NCI-H2081 treated with DMSO at 0.1 percent for 48 hours (cell line): ENCODE measurements around the gene PPP1R9B.

ENCODE experiments used
- DNase-seq: peaks from one replicate; lab custom pipeline; 2025; lab: John Stamatoyannopoulos, UW

PPP1R9B gene

DNA sequence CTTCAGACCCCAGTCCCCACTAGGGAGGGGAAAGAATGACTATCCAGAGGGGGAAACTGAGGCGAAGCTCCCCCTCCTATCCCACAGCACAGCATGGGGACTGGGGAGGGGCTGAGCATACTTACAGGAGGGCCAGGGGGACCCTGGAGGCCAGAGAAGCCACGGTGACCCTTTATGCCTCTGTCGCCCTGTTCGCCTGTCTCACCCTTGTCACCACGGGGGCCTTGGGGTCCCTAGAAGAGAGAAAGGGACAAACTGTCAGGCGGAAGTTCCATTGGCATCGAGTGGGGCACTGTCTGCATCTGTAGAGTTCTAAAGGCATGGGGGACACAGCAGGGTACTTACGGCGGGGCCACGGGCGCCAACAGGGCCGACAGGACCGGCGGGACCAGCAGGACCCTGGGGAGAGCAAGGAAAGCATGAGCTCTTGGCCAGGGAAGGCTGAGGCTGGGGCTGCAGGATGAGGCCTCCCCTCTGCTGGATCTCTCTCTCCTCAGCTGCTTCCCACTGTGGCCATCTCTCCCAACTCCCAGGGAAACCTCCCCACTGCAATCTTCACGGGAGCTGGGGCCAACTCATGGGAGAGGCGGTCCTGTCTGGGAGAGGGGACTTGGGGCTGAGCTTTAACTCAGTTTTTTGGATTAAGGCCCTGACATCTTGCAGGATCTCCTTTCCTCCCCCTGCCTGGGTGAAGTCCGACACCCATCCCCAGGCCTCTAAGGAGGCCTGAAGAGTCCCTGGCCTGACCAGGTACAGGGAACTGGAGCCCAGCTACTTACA, 37.5 kb upstream of the PPP1R9B start:
- DNase-seq = no peak

- DNase-seq = no peak
These were observed 36.9 kb upstream of the PPP1R9B start for GRCh38 chr17:50187394-50187725.

- DNase-seq = no peak
These were observed 36.4 kb upstream of the PPP1R9B start for GRCh38 chr17:50186661-50187393.

DNA sequence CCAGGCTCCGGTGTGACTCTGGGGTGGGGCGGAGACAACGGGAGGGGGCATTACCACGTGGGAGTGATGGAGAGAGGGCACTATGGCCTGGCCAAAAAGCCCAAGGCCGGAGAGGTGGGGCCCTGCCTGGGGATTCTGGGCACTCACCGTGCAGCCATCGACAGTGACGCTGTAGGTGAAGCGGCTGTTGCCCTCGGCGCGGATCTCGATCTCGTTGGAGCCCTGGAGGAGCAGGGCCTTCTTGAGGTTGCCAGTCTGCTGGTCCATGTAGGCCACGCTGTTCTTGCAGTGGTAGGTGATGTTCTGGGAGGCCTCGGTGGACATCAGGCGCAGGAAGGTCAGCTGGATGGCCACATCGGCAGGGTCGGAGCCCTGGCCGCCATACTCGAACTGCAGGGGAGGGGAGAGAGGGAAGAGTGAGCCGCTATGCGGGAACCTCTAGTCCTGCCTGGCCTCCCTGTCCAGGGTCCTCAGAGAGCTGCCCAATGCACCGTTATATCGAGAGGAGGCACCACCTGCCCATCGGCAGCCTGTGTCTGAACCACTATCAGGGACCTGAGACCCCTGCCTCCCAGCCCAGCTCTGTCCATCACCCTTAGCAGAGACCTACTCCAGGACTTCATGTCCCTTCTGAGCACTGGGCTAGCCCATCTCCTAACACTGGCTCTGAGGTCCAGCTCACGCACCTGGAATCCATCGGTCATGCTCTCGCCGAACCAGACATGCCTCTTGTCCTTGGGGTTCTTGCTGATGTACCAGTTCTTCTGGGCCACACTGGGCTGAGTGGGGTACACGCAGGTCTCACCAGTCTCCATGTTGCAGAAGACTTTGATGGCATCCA, 35.4 kb upstream of the PPP1R9B start:
- no peak for DNase-seq

DNA sequence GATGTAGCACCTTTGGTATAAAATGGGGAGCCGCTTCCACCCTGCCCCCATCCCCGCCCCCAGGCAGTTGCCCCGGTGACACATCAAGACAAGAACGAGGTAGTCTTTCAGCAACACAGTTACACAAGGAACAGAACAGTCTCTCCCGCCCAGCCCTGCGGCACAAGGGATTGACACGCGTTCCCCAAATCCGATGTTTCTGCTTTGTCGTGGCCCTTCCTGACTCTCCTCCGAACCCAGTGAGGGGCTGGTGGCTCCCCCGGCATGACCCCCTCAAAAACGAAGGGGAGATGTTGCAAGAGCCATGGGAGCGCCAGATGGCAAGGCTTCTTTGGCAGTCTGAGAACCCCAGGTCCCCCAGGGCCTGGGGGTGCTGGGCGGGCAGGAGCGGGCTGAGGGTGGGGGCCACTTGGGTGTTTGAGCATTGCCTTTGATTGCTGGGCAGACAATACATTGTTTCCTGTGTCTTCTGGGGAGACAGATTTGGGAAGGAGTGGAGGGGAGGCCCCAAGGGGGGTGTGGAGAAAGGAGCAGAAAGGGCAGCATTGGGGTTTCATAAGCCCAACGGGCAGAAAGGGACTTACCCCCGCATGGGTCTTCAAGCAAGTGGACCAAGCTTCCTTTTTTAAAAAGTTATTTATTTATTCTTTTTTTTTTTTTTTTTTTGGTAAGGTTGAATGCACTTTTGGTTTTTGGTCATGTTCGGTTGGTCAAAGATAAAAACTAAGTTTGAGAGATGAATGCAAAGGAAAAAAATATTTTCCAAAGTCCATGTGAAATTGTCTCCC, 34.3 kb upstream of the PPP1R9B start:
- DNase-seq = no peak

DNA sequence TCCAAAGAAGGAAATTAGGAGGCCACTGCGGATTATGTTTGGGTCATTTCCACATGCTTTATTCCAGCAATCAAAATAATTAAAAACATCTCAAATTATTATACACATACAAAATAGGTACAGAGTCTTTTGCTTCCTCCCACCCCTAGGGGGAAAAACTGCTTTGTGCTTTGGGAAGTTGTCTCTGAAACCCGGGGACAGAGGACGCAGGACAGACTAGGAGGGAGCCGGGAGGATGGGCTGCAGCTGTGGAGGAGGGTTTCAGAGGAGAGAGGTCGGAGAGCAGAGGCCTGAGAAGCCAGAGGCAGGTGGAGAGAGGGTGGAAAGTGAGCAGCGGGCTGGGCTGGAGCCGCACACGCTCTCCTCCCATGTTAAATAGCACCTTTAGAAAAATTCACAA, 33.6 kb upstream of the PPP1R9B start:
- DNase-seq = no peak

- DNase-seq = no peak
These were observed 33.0 kb upstream of the PPP1R9B start for GRCh38 chr17:50183421-50183994.

- DNase-seq = no peak
These were observed 32.4 kb upstream of the PPP1R9B start for GRCh38 chr17:50182783-50183420.

- DNase-seq = no peak
These were observed 31.4 kb upstream of the PPP1R9B start for GRCh38 chr17:50181591-50182560.

DNA sequence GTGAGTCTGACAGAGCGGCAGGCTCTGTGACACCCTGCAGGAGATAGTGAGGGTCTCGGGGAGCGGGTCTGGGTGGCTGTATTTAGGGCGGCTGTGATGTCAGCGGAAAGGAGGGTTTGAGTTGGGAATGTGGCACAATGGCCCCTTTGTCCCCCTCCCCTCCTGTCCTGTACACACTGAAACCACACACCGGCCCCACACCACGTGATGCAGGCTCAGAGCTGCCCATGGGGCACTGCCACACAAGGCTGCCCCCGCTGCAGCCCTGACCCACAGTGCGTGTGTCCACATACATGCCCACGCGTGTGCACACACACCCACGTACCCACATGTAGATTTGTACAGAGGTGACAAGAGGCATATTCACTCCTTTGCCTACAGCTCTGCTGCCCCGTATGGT, 30.7 kb upstream of the PPP1R9B start:
- no peak for DNase-seq

GRCh38 chr17:50180620-50181019, 30.1 kb upstream of the PPP1R9B start:
- no peak for DNase-seq

GRCh38 chr17:50180111-50180510, 29.6 kb upstream of the PPP1R9B start:
- no peak for DNase-seq

GRCh38 chr17:50177983-50178834, 27.7 kb upstream of the PPP1R9B start:
- DNase-seq = no peak

DNA sequence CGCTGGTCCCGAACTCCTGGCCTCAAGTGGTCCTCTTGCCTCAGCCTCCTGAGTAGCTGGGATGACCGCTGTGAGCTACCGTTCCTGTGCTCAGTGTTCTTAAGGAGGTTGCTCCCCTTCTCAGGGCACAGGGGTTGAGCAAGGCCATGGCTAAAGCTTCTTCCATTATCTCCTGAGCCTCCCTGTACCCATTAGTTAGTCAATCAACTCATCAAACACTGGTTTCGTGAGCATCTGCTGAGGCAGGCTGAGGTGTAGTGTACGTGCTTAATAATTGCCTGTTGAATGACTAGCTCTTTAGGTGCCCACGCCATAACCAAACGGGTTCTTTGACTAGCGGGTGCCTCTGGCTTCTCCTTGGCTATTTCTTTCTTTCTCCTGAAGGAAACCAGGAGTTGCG, 27.0 kb upstream of the PPP1R9B start:
- no peak for DNase-seq

DNA sequence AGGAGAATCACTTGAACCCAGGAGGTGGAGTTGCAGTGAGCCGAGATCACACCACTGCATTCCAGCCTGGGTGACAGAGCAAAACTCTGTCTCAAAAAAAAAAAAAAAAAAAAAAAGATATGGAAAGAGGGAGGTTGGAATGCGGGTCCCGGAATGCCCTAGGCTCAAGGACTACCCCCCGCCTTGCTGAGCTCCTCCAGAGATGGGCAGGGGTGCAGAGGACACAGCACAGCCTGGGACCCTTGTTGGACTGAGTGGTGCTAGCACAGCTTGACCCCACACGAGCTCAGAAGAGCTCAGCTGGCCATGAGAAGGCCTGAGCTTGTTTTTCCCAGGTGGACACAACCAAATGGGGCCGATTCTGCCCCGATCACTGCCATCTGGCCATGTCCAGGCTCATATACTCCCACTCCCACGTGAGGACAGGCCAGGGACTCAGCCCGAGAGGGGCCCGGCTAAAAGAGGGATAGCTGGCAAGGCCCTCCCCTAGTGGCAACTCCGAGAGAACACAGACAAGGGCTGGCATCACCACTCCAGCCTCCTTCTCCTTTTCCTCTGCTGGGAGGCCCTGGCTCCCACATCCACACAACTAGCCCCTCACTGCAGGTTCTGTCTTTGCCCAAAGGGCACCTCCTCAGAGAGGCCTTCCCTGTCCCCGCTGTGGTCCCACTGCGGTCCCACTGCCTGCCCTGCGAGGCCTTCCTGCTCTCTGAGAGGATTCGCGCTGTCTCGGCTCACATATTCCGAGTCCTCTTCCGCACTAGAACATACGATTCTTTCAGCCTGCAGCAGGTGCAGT, 26.3 kb upstream of the PPP1R9B start:
- no peak for DNase-seq

- no peak for DNase-seq
These were observed 24.7 kb upstream of the PPP1R9B start for GRCh38 chr17:50175035-50175807.

DNA sequence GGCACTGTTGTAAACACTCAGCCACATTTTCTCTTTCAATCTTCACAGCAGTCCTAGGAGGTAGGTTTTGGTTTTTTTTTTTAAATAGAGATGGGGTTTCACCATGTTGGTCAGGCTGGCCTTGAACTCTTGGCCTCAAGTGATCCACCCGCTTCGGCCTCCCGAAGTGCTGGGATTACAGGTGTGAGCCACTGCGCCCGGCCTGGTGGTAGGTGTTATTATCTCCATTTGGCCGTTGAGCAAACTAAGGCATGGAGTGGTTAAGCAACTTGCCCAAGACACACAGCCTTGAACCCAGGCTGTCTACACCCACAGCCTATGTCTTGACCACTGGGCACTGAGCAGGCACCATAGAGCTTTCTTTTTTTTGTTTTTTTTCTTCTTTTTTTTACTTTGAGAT, 24.0 kb upstream of the PPP1R9B start:
- no peak for DNase-seq
